Prostate gland (tissue), 2 donors: ENCODE data around the gene DNAJC12.

ENCODE experiments used
- POLR2A ChIP-seq: fragments of 450-650 bp; IDR thresholded peaks from one replicate; pipeline ENCODE4 v1.6.1; 2016; ENCODE audit warnings: antibody characterized with exemption, mild to moderate bottlenecking
- TF ChIP-seq, protein P1 (sequence below), 4 experiments: fragments of 200-600 bp in 2 of 4; fragments of 450-650 bp in 2 of 4; sonication (generic) in 2 of 4; IDR thresholded peaks; 1 replicate in 3 of 4; 2 replicates in 1 of 4; pipeline ENCODE4 v1.5.1; 2016 to 2019; ENCODE audit warnings: antibody characterized with exemption in 4 of 4, mild to moderate bottlenecking in 2 of 4, moderate library complexity in 2 of 4

DNA sequence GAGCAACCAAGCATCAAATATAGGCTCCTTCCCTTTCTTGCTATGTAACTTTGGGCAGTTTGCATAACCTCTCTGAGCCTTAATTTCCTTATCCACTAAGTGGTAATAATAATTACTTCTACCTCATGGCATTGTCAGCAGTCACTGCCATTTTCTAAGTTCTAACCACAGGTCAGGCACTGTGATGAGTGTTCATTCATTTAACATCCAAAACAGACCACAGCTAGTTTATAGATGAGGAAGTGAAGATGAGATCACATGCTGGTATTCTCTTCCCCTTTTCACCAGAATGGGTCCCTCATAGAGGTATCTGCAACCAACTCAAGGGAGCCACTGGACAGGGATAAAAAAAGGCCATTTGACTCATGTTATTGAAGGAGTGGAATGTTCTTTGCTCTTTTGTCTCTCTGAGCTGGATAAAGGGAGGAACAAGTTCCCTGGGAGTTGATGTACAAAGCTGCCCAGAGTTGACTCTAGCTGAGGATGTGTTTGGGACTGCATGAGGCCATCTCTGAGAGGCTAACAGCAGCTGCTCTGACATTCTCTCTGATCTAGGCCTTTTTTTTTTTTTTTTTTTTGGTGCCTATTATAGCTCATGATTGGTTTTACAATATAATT is 65.0 kb downstream of the DNAJC12 start:
- TF ChIP-seq, protein P1, sequence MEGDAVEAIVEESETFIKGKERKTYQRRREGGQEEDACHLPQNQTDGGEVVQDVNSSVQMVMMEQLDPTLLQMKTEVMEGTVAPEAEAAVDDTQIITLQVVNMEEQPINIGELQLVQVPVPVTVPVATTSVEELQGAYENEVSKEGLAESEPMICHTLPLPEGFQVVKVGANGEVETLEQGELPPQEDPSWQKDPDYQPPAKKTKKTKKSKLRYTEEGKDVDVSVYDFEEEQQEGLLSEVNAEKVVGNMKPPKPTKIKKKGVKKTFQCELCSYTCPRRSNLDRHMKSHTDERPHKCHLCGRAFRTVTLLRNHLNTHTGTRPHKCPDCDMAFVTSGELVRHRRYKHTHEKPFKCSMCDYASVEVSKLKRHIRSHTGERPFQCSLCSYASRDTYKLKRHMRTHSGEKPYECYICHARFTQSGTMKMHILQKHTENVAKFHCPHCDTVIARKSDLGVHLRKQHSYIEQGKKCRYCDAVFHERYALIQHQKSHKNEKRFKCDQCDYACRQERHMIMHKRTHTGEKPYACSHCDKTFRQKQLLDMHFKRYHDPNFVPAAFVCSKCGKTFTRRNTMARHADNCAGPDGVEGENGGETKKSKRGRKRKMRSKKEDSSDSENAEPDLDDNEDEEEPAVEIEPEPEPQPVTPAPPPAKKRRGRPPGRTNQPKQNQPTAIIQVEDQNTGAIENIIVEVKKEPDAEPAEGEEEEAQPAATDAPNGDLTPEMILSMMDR (IDR thresholded peaks at IDR 0.05): no peak
- TF ChIP-seq POLR2A: no peak
